Activated T-helper 9 cell treated with anti-CD3 and anti-CD28 coated beads, Interleukin-2, amount 50 U/mL, for 16 hours (primary cell): ENCODE measurements around the gene FAM83G.

Source experiments
- DNase-seq: peaks from one replicate; pipeline ENCODE4 v3.0.0-alpha.2; 2020; ENCODE audit warnings: low read depth

The FAM83G gene

DNA sequence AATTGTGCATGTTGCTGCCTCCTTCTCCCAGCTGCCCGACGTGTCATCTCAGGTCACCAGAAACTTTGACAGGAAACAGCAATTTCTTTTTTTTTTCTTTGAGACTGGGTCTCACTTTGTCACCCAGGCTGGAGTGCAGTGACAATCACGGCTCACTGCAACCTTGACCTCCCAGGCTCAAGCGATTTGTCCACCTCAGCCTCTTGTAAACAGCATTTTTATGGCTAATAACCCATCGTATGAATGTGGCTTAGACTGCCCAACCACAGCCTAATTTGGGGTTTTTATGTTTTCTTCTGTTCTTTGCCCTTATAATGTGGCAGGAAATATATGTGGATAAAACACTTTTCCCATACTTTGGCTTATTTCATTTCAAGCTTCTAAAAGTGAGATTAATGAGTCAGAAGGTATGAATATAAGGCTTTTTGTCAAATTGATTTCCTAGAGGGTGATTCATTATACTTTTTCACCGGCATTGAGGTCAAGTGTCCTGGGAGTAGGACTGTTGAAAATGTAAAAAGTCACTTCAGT, 83.6 kb downstream of the FAM83G start:
- no peak for DNase-seq

DNA sequence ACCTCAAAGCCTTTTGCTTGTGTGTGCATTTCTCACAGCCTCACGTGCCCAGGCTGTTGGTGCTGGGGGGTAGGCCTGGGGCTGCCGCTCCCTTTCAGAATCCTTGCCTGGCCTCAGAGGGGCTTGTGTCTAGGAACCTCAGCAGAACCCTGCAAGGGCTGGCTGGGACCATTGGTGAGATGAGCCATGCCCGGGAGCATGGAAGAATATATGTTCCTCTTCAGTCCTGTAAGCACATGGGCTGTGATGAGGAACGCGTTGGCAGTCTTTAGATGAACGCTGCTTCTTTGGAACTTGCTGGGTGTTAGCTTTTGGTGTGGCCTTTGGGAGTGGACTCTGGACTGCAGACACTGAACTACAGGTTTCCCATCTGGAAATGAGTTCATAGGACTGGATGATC, 84.6 kb downstream of the FAM83G start:
- no peak for DNase-seq
